Suprapubic skin (tissue), 4 donors: ENCODE data around the gene LRRC2.

Experiments
- POLR2A ChIP-seq, 2 donors: fragments of 450-650 bp; IDR thresholded peaks; one replicate each; pipeline ENCODE4 v1.6.1; 2017; ENCODE audit warnings: antibody characterized with exemption in 2 of 2, mild to moderate bottlenecking in 2 of 2, moderate library complexity in 2 of 2
- POLR2AphosphoS5 ChIP-seq, 3 donors: sonication (generic); formaldehyde crosslinking; IDR thresholded peaks; one replicate each; pipeline ENCODE4 v1.6.1; 2017; ENCODE audit warnings: antibody characterized with exemption in 3 of 3
- TF ChIP-seq, protein P1 (sequence below), 2 donors: fragments of 200-600 bp in 1 of 2; fragments of 450-650 bp in 1 of 2; sonication (generic) in 1 of 2; IDR thresholded peaks; one replicate each; pipeline ENCODE4 v1.5.1; 2016 to 2019; ENCODE audit warnings: antibody characterized with exemption in 2 of 2, mild to moderate bottlenecking in 1 of 2, moderate library complexity in 1 of 2

DNA sequence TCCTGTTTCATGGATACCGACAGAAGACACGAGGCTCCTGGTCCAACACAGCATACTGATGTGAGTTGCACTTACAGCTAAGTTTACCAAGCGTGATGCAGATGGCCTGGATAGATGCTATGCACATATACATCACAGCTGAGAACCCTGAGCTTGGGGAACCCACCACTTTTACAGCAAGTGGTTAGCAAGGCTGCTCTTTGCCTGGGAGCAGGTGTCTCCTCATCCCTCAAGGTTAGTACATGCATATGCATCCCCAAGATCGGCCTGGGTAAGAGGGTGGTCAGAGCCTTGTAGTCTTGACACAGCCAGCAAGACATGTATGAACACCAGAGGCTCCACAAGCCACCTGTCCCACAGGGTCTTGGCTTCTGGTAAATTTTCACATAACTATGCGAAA is 28.3 kb downstream of the LRRC2 start:
- TF ChIP-seq, protein P1, sequence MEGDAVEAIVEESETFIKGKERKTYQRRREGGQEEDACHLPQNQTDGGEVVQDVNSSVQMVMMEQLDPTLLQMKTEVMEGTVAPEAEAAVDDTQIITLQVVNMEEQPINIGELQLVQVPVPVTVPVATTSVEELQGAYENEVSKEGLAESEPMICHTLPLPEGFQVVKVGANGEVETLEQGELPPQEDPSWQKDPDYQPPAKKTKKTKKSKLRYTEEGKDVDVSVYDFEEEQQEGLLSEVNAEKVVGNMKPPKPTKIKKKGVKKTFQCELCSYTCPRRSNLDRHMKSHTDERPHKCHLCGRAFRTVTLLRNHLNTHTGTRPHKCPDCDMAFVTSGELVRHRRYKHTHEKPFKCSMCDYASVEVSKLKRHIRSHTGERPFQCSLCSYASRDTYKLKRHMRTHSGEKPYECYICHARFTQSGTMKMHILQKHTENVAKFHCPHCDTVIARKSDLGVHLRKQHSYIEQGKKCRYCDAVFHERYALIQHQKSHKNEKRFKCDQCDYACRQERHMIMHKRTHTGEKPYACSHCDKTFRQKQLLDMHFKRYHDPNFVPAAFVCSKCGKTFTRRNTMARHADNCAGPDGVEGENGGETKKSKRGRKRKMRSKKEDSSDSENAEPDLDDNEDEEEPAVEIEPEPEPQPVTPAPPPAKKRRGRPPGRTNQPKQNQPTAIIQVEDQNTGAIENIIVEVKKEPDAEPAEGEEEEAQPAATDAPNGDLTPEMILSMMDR (IDR thresholded peaks at IDR 0.05) = no peak
- TF ChIP-seq POLR2AphosphoS5 (IDR thresholded peaks at IDR 0.05) (no peak), POLR2A (IDR thresholded peaks at IDR 0.05) (no peak)
